SK-N-MC (cell line): ENCODE measurements around the gene HNRNPUL2.

ENCODE experiments used
- EZH2 ChIP-seq: fragments of 200-600 bp; sonication (generic); IDR thresholded peaks from one replicate; pipeline ENCODE4 v1.6.1; 2017; ENCODE audit warnings: antibody characterized with exemption
- POLR2AphosphoS5 ChIP-seq: IDR thresholded peaks from 2 replicates; pipeline ENCODE4 v1.6.1; 2012; ENCODE audit warnings: mild to moderate bottlenecking, low read depth, low read length, borderline replicate concordance

DNA sequence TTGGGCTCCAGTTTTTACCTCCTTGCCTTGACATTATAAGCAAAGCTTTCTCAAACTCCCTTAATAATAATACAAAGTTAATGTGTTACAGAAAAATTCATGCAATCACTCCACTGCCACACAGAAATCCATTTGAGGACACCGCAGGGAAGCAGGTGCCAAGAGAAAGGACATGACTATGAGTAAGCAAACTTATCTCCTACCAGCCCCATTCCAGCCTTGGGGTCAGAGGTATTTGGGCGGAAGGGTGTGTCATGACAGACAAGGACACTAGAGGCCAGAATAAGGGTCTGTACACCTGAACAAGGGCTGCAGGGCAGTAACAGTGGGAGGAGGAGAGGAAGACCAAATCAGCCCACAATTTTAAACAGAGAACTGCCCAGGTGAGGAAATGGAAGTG is 13.9 kb downstream of the HNRNPUL2 start:
- TF ChIP-seq EZH2 (no peak), POLR2AphosphoS5 (no peak)
